Neutrophil (primary cell): ENCODE measurements around the gene NFATC2.

ENCODE experiments used
- H3K27ac ChIP-seq: fragments of 200-600 bp; sonication (generic); 2 replicates; pipeline ENCODE4 v1.5.1; 2016; ENCODE audit warnings: mild to moderate bottlenecking, moderate library complexity
- H3K27me3 ChIP-seq: fragments of 200-600 bp; sonication (generic); 2 replicates; pipeline ENCODE4 v1.6.0; 2016; ENCODE audit warnings: mild to moderate bottlenecking
- H3K36me3 ChIP-seq: fragments of 200-600 bp; sonication (generic); 2 replicates; pipeline ENCODE4 v1.5.1; 2017
- H3K4me1 ChIP-seq, 2 experiments: fragments of 200-600 bp in 1 of 2; sonication (generic) in 1 of 2; 1 replicate in 1 of 2; 2 replicates in 1 of 2; pipeline versions ENCODE4 v1.5.1 to v1.6.1; 2013 to 2016; ENCODE audit warnings: low read depth in 1 of 2, low read length in 1 of 2, mild to moderate bottlenecking in 1 of 2, moderate library complexity in 1 of 2; ENCODE audit not compliant: control insufficient read depth in 1 of 2, insufficient read depth in 1 of 2
- H3K4me3 ChIP-seq, 2 experiments: fragments of 200-600 bp in 1 of 2; sonication (generic) in 1 of 2; 1 replicate in 1 of 2; 2 replicates in 1 of 2; pipeline ENCODE4 v1.5.1; 2013 to 2016; ENCODE audit warnings: low read depth in 1 of 2, low read length in 1 of 2, mild to moderate bottlenecking in 1 of 2, moderate library complexity in 1 of 2
- H3K9me3 ChIP-seq: fragments of 200-600 bp; sonication (generic); 2 replicates; pipeline ENCODE4 v1.5.1; 2016
- CTCF ChIP-seq: fragments of 200-600 bp; sonication (generic); IDR thresholded peaks from 2 replicates; pipeline ENCODE4 v1.5.1; 2016; ENCODE audit warnings: antibody characterized with exemption

Gene NFATC2

GRCh38 chr20:51531141-51531710 is 11.3 kb downstream of the NFATC2 start:
- peaks cover 46% of the 10 kb centered on the region for H3K27me3 ChIP-seq
- H3K4me3 ChIP-seq: no peak overlapping the region
- no peak overlapping the region for H3K27ac ChIP-seq
- H3K4me1 ChIP-seq: no peaks in the 10 kb centered on the region
- TF ChIP-seq CTCF: no peak
- no peaks in the 10 kb centered on the region for H3K36me3 ChIP-seq
- H3K9me3 ChIP-seq: no peaks in the 10 kb centered on the region

- no peak for TF ChIP-seq CTCF
- Histone ChIP-seq H3K36me3 (no peaks in the 10 kb centered on the region), H3K4me3 (no peak overlapping the region), H3K27ac (no peak overlapping the region), H3K9me3 (no peaks in the 10 kb centered on the region), H3K4me1 (no peaks in the 10 kb centered on the region), H3K27me3 (peaks cover 46% of the 10 kb centered on the region)
Measured at GRCh38 chr20:51529758-51530157, 12.8 kb downstream of the NFATC2 start.

- no peaks in the 10 kb centered on the region for H3K9me3 ChIP-seq
- no peaks in the 10 kb centered on the region for H3K4me1 ChIP-seq
- H3K36me3 ChIP-seq: no peaks in the 10 kb centered on the region
- H3K27me3 ChIP-seq: peaks cover 41% of the 10 kb centered on the region
- no peak for TF ChIP-seq CTCF
- H3K27ac ChIP-seq: no peak overlapping the region
- H3K4me3 ChIP-seq: no peak overlapping the region
Measured at GRCh38 chr20:51529081-51529681, 13.3 kb downstream of the NFATC2 start.

GRCh38 chr20:51528263-51529027 is 14.1 kb downstream of the NFATC2 start:
- H3K4me1 ChIP-seq: no peaks in the 10 kb centered on the region
- no peak for TF ChIP-seq CTCF
- H3K4me3 ChIP-seq: no peak overlapping the region
- no peaks in the 10 kb centered on the region for H3K36me3 ChIP-seq
- peaks cover 34% of the 10 kb centered on the region for H3K27me3 ChIP-seq
- no peaks in the 10 kb centered on the region for H3K9me3 ChIP-seq
- no peak overlapping the region for H3K27ac ChIP-seq

GRCh38 chr20:51526754-51527153 is 15.8 kb downstream of the NFATC2 start:
- Histone ChIP-seq H3K27ac (no peak overlapping the region), H3K27me3 (peaks cover 17% of the 10 kb centered on the region), H3K4me1 (no peaks in the 10 kb centered on the region), H3K36me3 (no peaks in the 10 kb centered on the region), H3K9me3 (no peaks in the 10 kb centered on the region), H3K4me3 (no peak overlapping the region)
- no peak for TF ChIP-seq CTCF
